GM18507 (cell line): ENCODE data around the gene ERN1.
"Not testable (repeated sequence)": the region's sequence is repeated elsewhere in the genome, so short reads cannot be mapped to it uniquely, and the experiment has no call there.

ENCODE experiments used
- DNase-seq: peaks from one replicate; pipeline ENCODE4 v3.0.0; 2011; ENCODE audit warnings: low read depth; ENCODE audit not compliant: insufficient read length; ENCODE audit errors: extremely low spot score
- FAIRE-seq: peaks from 2 replicates; lab custom pipeline; 2011; peaks lifted over from hg19 to GRCh38; lab: Jason Lieb, UNC

Gene ERN1

GRCh38 chr17:64129765-64130558 is at the start of gene ERN1:
ERN1 (minus strand) TSS chr17:64130144; CDS start chr17:64130029, 115 bp downstream.
- DNase-seq (peak; percentile 88), FAIRE-seq (peak; percentile 70)

- DNase-seq, FAIRE-seq: not testable (repeated sequence)
Observed at GRCh38 chr17:64179024-64179423, 49.1 kb upstream of the ERN1 start.

GRCh38 chr17:64178011-64178825 is 48.3 kb upstream of the ERN1 start:
- no peak for FAIRE-seq
- DNase-seq = no peak

GRCh38 chr17:64177311-64178010 is 47.5 kb upstream of the ERN1 start:
- FAIRE-seq (no peak), DNase-seq (no peak)

GRCh38 chr17:64176556-64176955 is 46.6 kb upstream of the ERN1 start:
- FAIRE-seq (no peak), DNase-seq (no peak)

- FAIRE-seq = no peak
Observed at GRCh38 chr17:64174686-64175456, 44.9 kb upstream of the ERN1 start.

GRCh38 chr17:64173646-64174045 is 43.7 kb upstream of the ERN1 start:
- FAIRE-seq = no peak
- no peak for DNase-seq

More at GRCh38 chr17:64174686-64175456, 44.9 kb upstream of the ERN1 start:
- DNase-seq = no peak

GRCh38 chr17:64172510-64172909 is 42.6 kb upstream of the ERN1 start:
- DNase-seq = no peak
- no peak for FAIRE-seq

GRCh38 chr17:64171041-64171440 is 41.1 kb upstream of the ERN1 start:
- no peak for DNase-seq
- no peak for FAIRE-seq

- FAIRE-seq (no peak), DNase-seq (no peak)
Observed at GRCh38 chr17:64170286-64170685, 40.3 kb upstream of the ERN1 start.

GRCh38 chr17:64167666-64168065 is 37.7 kb upstream of the ERN1 start:
- DNase-seq, FAIRE-seq: not testable (repeated sequence)

GRCh38 chr17:64166876-64167275 is 36.9 kb upstream of the ERN1 start:
- DNase-seq (no peak), FAIRE-seq (no peak)

GRCh38 chr17:64165347-64165746 is 35.4 kb upstream of the ERN1 start:
- DNase-seq = no peak
- no peak for FAIRE-seq

- DNase-seq (no peak), FAIRE-seq (no peak)
Observed at GRCh38 chr17:64164596-64165285, 34.8 kb upstream of the ERN1 start.

- DNase-seq (no peak), FAIRE-seq (no peak)
Observed at GRCh38 chr17:64163468-64163867, 33.5 kb upstream of the ERN1 start.

GRCh38 chr17:64162554-64162953 is 32.6 kb upstream of the ERN1 start:
- DNase-seq (no peak), FAIRE-seq (no peak)

GRCh38 chr17:64161380-64162176 is 31.6 kb upstream of the ERN1 start:
- FAIRE-seq = no peak

GRCh38 chr17:64160378-64160777 is 30.4 kb upstream of the ERN1 start:
- no peak for DNase-seq
- FAIRE-seq = no peak

More at GRCh38 chr17:64161380-64162176, 31.6 kb upstream of the ERN1 start:
- DNase-seq = no peak
